Measurements from ENCODE around the gene SLC25A48. TPM values are rescaled to one million over a fixed set of nuclear protein-coding genes. Genes with fewer than 3 reads are reported as not detected.

Gene SLC25A48
- total RNA-seq, 1 donor from 2014 or later = 5.8 TPM

DNA sequence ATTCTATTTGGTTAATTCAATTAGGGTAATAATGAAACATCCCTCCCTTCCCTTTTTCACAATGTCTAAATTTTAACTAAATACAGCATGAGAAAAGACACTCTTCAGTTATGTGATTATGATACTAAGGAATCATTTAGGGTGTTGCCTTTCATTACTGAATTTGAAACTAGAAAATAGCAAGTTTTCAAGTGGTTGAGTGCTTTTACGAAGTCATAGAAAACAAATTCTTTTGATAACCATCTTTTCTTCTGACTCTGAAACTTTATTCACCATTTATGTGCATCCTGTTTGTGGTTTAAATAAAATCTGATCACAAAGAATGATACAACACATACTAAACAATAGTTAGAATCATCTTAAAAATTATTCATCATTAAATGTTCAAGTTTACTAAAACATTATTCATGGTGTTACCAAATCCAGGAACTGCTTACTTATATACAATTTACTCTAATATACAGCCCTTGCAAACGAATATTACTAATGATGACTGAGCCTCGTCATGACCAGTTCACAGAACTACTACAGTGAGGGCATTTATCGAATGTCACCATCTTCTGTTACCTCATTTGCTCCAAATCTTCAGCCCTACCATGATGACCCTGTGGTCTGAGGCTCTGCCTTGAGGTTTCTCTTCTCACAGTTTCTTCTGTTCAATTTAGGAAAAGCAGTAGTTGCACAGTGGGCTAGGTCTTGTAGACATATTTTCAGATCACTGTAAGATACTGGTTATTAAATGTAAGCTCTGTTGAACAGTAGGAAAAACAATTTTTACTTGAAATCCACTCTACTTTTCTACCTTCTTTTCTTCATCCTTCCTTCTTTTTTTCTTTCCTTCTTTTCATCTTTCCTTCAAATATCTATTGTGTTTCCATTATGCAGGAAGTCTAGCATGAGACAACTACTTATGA, 79.5 kb downstream of the SLC25A48 start:
- no peak for ATAC-seq
- no peak for DNase-seq (ENCODE audit: low spot score)

GRCh38 chr5:135915466-135916001, 81.1 kb downstream of the SLC25A48 start:
- ATAC-seq = no peak

GRCh38 chr5:135916638-135917263, 82.3 kb downstream of the SLC25A48 start:
- ATAC-seq (no peak), DNase-seq (ENCODE audit: low spot score) (no peak)

More at GRCh38 chr5:135915466-135916001, 81.1 kb downstream of the SLC25A48 start:
- DNase-seq (ENCODE audit: low spot score) = no peak

GRCh38 chr5:135920199-135920598, 85.7 kb downstream of the SLC25A48 start:
- ATAC-seq = no peak
- DNase-seq (ENCODE audit: low spot score) = no peak

GRCh38 chr5:135921388-135921787, 86.9 kb downstream of the SLC25A48 start:
- ATAC-seq = no peak
- DNase-seq (ENCODE audit: low spot score) = no peak

- DNase-seq (ENCODE audit: low spot score) = no peak
- peak; percentile 82 for ATAC-seq
Observed at GRCh38 chr5:135930029-135930948, 95.8 kb downstream of the SLC25A48 start.

DNA sequence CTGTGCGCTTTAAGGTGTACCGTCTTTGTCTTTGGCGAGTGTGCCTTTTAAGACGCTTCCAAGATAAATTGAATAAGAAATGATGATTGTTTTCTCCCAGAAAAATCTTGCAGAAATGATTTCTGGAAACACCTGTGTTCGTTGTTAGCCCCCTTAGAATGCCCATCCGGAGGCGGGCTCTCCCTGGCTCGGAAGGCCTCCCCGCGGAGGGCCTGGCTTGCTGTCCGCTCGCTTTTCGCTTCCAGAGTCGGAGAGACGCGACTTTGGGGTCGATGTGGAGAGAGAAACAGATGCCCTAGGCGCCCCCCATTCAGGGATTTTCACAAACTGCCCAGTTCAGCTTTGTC, 96.5 kb downstream of the SLC25A48 start:
- DNase-seq (ENCODE audit: low spot score) = no peak
- no peak for ATAC-seq

DNA sequence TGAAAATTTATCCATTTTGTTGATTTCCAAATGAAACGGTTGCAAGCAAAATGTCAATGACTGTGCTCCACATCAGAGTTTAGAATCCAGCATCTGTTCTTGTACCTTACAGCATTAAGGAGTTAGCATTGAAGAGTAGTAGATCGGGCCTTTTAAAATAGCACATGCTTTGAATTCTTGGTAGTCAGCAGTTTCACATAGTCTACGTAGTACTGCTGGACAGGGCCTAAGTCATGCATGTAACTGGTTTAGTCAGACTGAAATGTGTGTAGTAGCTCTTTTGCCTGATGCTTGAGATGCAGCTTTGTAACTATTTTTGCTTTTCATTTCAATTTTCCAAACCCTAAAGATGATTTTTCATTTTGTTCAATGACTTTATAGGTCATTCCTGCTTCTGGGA, 100.5 kb downstream of the SLC25A48 start:
- DNase-seq (ENCODE audit: low spot score) = no peak
- ATAC-seq = no peak

DNA sequence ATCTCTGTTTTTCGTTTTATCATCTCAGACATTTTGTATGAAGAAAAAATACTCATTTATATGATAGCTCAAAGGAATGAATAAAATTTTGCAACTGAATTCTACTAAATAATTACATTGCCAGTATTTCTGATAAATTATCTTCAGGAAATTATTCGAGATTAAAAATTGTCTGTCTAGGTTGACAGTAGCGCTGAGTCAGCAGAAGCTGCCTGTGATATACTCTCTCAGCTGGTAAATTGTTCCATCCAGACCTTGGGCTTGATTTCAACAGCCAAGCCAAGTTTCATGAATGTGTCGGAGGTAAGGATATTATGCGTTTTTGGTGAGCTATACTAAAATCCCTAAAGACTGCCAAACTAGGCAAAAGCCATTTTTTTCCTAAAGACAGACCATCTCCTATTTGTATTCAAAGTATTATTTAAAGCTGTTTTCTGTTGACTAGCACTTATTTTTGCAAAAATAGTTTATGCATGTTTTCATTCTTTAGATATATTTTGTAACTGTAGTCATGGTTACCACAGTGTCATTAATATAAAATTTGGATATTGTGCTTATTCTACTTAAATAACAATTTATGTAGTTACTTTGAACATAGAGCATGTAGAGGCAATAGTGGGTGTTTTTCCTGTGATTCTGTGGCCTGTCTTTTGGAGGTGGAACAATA, 102.9 kb downstream of the SLC25A48 start:
- no peak for ATAC-seq
- DNase-seq (ENCODE audit: low spot score) = no peak

Other genes starting within 250 kb of the SLC25A48 start
- not detected for gene IL9, start 61.2 kb downstream of the SLC25A48 start, total RNA-seq
- gene LECT2, start 120.3 kb downstream of the SLC25A48 start, total RNA-seq = 6.5 TPM
- 49.3 TPM for gene TGFBI, start 194.3 kb downstream of the SLC25A48 start, total RNA-seq